Fibroblast of the conjunctiva (primary cell): ENCODE data around the gene NAXD.
A peak's percentile ranks its signal among the peaks of the same experiment; 100 is the strongest.
"Not testable (repeated sequence)": the region's sequence is repeated elsewhere in the genome, so short reads cannot be mapped to it uniquely, and the experiment has no call there.

Experiments
- DNase-seq: peaks from one replicate; pipeline ENCODE4 v3.0.0-alpha.2; 2010; ENCODE audit warnings: low read depth

The NAXD gene

GRCh38 chr13:110597041-110597689 is 18.2 kb upstream of the NAXD start:
- no peak for DNase-seq

GRCh38 chr13:110600261-110600819 is 15.0 kb upstream of the NAXD start:
- DNase-seq = no peak

- no peak for DNase-seq
These were observed 14.4 kb upstream of the NAXD start for GRCh38 chr13:110600980-110601379.

DNA sequence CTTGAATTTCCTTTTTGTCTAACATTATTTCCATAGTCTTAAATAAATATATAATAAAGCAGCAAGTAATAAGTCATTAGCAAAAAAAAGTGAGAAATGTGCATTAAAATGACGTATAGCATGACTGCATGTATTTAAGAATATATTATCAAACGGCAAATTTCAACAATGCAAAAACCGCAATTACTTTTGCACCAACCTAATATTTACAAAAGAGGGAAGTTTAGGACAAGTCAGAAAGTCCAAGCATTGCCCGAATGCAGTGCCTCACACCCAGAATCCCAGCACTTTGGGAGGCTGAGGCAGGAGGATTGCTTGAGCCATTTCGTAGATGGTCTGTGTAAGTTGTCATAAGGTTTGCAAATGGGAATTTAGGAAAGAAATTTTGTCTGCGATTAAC is 10.2 kb upstream of the NAXD start:
- no peak for DNase-seq

DNA sequence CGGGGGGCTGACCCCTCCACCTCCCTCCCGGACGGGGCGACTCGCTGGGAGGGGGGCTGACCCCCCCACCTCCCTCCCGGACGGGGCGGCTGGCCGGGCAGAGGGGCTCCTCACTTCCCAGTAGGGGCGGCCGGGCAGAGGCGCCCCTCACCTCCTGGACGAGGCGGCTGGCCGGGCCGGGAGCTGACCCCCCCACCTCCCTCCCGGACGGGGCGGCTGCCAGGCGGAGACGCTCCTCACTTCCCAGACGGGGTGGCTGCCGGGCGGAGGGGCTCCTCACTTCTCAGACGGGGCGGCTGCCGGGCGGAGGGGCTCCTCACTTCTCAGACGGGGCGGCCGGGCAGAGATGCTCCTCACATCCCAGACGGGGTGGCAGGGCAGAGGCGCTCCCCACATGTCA is 9.1 kb upstream of the NAXD start:
- not testable (repeated sequence) for DNase-seq

DNA sequence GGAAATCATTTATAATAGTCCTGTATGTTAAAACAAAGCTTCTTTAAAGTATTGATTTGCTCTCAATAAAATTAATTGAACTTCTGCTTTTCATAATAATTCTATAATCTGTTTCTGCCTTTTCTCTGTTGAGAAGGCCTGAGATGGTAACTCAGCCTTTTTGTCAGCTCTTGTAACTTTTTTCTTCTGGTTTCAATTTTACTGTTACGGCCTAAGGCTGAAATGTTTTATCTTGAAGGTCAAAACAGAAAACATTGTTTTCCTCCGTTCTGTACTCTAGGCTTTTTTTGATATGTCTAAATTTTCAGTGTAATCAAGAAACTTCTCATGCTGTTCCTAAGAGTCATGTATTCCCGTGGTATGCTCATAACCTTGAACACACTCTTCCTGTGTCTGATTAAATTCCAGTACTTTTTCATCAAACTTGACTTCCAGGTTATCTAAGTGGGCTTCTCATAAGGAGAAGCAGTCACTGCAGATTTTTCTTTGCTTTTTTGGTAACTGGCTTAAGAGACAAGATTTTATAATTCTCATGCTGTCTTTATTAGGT is 7.6 kb upstream of the NAXD start:
- no peak for DNase-seq

GRCh38 chr13:110610955-110611595 is 4.3 kb upstream of the NAXD start:
- no peak for DNase-seq

- no peak for DNase-seq
These were observed 382 bp upstream of the NAXD start for GRCh38 chr13:110615005-110615321.

- DNase-seq = no peak
These were observed 1.1 kb downstream of the NAXD start for GRCh38 chr13:110616103-110617101.

DNA sequence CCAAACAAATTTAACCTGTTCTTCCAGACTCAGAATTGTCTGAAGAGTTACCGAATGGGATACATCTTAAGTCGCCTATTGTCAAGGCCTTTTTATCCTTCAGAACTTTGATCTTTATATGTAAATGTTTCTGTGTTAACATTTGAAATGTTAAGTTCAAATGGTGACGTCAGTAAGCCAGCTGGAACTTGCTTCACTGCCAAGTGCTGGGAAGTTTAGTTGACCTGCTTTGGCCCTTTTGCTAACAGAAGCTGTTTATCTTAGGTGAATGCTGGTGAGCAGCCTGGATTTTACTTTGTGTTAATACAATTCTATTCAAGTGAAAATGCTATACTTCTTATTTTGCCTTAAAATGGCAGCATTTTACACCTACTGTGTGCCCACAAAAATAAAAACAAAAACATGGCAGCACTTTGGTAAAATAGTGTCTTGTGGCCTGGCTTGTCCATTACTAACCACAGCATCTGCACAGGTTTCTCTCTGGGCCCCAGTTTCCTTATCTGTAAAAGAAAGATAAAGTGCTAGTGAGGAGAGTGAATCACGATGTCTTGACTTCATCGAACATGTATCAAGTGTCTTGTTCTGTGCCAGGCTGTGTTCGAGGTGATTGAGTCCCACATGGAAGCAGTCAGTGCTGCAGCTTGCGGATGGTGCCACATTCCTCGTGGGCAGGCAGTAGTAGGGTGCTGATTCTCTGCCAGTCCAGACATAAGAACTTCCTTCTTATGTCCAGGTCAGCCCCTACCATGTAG is 2.2 kb downstream of the NAXD start:
- DNase-seq = peak; percentile 35

DNA sequence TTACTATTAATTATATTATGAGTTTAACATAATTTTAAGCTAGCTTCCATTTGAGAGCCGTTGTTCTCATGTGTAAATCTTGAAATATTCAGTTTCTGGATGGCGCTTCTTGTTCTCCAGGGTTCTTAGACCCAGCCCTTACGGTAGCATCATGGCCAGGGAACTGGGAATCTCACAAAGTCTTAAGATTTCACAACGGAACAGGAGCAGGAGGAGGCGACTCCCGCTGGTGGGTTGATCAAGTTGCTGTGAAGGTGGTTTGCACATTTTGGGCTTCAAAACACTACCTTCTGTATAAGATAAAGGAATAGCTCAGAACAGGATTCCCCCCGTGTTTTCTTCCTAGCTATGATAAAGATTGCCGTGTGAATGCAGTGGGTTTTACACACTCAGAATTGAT is 2.8 kb downstream of the NAXD start:
- no peak for DNase-seq

GRCh38 chr13:110618780-110619179 is 3.4 kb downstream of the NAXD start:
- DNase-seq = no peak

GRCh38 chr13:110620596-110620995 is 5.3 kb downstream of the NAXD start:
- no peak for DNase-seq

GRCh38 chr13:110624766-110625756 is 9.7 kb downstream of the NAXD start:
- DNase-seq = no peak

DNA sequence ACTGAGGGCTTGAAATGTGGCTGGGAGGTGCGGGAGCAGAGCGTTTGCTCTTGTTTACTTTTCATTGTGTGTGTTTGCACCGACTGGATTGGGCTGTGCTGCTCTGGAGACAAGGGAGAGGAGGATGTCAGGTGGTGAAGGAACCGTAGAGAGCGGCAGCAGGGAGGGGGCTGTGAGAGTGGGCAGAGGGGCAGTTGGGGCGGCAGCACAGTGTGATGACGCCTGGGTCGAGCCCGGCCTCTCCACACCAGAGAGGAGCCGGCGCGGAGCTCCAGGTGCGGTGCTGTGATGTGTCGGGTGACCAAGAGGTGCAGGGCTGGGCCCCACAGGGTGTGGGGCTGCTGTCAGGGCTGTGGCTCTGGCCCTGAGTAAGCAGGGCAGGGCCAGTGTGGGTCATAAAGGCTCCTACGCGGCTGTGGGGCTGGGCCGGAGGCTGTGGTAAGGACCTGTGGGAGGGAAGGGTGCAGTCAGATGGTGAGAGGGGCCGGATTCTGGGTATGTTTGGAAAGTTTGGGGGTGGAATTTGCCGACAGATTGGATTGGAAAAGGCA is 10.5 kb downstream of the NAXD start:
- DNase-seq = no peak

DNA sequence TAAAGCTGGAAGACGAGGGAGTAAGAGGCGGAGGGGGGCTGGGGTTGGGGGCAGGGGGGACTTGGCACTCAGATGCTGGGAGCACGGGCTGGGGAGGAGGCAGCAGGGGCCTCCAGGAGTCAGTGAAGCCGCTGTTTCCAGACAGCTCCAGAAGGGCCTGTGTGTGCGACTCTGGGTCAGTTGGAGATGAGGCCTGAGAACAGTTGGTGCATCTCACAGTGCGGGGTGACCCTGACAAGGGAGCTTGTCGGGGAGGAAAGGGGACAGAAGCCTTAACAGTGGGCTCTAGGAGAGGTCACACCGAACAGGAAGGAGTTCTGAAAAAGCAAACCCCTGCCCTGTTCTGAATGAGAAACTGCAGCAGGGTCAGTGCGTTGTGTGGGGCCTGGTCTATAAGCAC is 11.2 kb downstream of the NAXD start:
- DNase-seq = no peak

DNA sequence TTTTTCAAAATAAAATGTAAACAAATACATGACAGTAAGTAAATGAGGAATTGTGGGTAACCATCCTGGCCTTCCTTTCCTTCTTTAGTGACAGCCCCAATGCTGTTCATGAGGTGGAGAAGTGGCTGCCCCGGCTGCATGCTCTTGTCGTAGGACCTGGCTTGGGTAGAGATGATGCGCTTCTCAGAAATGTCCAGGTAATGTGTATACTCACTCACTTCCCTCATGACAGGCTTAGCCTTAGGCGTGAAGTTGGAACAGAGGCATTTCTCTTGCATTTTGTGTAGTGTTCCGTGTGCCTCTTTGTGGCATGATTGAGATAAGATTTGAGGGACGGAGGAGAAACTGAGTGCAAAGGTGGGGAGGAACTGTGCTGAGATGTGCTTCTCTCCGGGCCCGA is 12.0 kb downstream of the NAXD start:
- no peak for DNase-seq

- no peak for DNase-seq
These were observed 12.6 kb downstream of the NAXD start for GRCh38 chr13:110627761-110628476.

DNA sequence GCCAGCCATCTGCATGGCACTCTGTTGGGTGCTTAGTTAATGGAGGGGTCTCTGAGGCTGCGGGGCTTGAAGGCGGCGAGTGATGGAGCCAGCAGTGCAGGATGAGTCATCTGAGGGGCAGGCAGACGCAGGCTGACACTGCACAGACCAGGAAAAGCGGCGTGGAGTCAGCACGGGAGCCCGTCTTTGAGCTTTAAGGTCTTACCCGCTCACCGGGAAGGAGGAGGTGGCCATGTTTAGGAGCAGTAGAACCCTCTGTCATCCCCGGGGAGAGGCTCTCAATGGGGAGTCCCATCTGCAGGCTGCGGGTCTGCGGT is 13.1 kb downstream of the NAXD start:
- no peak for DNase-seq
